ENCODE results near the gene SYNPR.
A peak's percentile ranks its signal among the peaks of the same experiment; 100 is the strongest.

SYNPR gene

DNA sequence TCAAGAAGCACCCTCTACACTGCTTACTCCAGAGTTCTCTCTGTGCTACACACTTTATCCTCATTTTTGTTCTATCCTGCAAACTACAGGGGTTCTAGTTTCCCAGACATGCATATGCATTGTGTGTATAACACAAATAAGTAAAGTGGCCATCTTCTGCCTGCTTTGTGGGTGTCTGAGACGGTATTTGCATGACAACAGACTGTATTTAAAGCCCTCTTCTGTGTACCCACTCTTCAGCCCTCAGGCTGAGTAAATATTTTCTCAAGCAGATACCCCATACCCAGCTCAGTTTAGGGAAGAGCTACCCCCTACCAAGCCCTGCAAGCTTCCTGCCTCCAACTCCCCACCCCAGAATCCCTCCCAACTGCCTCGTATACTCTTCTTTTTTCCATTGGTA lies 31.7 kb downstream of the SYNPR start:
- DNase-seq: no peak

DNA sequence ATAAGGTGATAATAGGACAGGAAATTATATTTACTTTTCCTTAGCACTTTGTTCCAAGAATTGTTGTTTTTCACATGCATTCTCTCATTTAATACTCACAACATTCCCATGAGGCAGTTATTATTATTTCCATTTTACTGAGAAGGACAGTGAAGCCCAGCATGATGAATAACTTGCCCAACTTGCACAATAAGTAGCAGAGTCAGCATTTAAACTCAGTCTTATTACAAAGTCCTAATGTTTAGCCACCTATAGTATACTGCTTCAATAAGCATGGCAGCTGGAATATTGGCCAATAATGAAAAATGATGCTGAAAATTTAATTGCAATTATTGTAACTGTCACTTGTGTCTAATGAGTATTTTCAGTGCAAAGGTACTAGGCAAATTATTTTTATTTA lies 45.7 kb downstream of the SYNPR start:
- DNase-seq: no peak

DNA sequence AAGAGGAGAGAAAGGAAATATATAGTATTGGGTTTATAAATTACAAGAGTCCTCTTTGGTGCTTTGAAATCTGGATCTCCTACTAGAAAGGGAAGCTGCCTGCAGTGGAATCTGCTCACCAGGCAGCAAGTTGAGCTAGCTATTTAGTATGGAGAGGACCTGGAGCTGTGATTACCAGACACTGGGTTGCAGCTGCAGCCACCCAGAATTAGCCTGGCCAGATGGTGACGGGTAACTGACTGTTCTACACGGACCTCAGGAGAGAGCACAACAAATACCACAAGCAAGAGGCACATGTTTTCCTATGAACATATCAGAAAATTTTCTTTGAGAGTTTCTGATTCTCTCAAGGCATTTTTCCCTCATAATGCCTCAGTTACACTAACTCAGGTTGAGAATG lies 46.5 kb downstream of the SYNPR start:
- DNase-seq: no peak

DNA sequence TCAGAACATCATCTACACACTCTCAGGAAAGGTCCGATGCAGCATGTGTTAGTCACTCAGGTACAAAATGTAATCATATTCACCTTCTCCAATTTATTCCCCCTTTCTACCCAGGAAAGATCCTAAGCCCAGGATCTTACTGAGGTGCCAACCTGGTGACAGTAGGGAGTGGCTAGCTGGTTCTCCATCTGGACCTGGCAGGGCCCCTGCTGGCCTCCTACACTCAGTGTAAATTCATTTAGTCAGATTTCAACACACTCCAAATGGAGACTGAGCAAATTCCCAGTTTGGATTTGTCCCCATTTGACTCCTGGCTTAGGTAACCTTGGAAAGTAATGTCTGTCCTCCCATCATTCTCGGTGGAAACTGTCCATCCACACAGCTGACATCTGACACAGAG lies 47.3 kb downstream of the SYNPR start:
- DNase-seq: no peak

DNA sequence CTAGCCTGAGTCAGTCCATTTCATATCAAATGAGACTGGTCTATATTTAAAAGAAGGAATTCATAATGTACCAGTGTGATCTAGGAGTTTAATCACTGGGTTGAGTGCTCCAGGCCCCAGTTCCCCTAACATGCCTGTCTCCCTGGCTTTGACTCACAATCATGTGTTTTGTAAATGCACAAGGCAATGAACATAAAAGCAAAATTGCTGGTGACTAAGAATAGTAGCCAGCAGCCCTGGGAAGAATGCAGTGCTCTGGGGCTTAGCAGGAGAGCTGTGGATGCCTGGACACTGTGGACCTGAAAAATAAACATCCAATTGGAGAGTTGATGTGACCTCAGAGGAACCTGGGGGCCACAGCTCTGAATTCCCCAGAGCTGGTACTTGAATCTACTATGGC lies 50.3 kb downstream of the SYNPR start:
- DNase-seq: no peak

DNA sequence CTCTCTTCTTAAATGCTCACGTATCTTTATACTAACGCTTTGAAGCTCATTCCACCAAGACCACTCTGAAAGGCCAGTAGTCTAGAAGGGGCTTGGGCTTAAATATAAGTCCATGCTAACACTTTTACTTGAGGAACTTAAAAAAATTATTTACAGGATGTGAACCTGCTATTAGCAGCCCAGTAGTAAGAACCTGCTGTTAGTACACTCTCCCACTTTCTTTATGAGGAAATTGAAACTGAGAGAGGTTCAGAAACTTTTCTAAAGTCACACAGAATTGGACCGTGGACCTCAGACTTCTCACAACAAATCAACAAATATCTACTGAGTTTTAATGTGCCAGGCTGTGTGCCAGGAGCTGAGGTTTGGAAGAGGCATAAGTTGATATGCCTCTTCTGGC lies 53.4 kb downstream of the SYNPR start:
- no peak for DNase-seq

DNA sequence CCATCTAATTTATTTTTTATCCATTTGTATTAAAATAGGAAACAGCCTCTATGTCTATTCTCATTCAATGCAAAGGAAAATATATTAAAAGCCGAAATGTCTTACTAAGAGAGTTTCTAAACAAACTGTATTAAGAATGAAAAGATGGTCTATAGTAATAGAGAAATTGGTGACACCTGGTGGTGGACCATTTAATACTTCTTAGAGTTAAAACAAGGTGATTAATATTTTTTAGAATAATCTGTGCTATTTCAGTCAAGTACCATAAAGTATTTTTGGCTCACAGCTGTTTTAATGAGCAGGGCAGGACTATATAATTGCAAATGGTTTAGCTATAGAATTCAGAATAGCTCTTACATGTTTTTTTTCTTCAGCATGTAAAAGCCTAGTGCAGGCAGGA lies 55.7 kb downstream of the SYNPR start:
- no peak for DNase-seq

DNA sequence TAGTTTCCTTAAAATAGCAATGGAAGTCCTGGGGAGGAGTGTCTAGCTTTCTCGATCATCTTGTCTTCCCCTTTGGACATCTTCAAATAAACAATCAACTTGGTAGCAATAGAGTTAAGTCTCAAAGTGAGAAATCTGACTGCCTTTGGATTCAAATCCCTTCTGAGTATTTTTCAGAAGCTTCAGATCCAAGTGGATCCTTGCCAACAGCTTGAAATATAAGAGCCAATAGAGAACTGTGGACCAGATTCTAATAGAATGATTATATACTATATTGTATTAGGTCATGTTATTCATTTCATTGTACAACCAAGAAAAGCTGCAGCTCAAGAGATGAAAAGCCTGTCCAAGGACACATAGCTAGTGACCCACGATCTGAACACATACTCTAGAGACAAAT lies 60.2 kb downstream of the SYNPR start:
- no peak for DNase-seq

DNA sequence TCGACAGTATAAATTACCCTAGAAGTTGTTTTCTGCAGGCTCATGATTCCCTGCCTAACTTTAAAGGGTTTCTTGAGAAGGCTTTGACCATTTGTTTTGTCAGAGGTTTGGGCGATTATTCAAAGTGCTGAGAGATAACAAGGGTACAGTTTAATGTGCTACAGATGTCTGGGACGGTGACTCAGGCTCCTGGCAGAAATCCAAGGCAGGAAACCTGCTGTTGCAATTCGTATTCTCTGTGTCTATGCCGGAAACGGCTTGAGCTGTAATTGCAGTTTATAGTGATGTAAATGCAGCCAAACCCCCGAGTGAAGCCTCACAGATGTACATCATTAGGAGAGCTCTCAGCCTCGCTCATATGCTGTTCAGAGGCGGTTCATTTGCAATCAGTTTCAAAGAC lies 65.6 kb downstream of the SYNPR start:
- DNase-seq: peak; percentile 73

DNA sequence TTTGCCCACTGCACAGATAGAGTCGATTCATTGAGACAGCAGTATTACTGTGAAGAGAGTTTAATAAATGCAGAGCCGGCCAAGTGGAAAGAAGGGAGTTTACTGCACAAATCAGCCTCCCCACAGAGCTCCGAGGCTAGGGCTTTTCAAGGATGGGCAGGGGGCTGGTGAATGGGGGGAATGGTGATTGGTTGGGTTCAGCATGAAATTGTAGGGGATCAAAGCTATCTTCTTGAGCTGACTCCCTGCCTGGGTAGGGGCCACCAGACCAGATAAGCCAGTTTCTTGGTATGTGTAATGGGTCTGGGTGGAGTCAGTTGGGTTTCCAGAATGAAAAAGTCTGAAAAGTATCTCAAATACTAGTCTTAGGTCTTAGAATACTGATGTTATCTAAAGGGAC lies 66.6 kb downstream of the SYNPR start:
- DNase-seq: no peak

DNA sequence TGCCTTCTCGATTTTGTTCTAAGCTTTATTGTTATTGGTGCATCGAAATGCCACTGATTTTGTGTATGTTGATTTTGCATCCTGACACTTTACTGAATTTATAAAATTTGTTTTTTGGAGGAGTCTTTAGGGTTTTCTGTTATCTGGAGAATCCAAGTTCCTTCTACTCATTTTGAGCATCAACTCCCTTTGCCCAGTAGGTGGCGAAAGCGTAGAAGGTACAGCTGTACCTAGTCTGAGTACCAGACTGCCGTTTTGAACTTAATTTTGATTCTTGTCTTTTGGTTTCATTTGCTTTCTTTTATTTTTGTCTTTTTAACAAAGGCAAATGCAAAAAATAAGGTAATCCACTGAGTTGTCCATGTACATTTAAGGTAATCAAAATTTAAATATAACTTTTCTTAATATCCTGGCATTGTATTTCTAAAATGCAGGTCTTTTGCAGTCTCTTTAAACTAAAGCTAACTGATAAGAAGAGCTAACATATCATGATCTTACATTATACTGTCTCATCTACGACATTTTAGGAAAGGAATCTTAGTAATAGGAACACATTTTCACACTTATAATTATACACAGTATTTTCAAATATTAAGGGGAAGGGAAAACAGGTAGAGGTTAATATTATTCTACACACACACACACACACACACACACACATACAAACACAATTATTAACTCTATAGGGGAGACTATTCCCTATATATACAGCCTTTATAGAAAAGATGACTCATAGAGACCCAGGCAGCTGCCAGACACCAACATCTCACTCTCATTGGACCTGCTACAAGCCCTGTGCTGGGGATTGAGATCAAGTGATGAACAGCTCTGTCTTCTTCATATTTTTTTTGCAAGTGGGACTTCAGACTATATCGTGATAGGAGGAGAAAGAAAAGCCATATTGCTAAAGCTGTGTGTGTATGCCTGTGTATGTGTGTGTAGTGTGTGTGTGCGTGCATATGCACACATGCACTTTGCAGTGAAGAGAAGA lies 71.8 kb downstream of the SYNPR start:
- peak; percentile 32 for DNase-seq

DNA sequence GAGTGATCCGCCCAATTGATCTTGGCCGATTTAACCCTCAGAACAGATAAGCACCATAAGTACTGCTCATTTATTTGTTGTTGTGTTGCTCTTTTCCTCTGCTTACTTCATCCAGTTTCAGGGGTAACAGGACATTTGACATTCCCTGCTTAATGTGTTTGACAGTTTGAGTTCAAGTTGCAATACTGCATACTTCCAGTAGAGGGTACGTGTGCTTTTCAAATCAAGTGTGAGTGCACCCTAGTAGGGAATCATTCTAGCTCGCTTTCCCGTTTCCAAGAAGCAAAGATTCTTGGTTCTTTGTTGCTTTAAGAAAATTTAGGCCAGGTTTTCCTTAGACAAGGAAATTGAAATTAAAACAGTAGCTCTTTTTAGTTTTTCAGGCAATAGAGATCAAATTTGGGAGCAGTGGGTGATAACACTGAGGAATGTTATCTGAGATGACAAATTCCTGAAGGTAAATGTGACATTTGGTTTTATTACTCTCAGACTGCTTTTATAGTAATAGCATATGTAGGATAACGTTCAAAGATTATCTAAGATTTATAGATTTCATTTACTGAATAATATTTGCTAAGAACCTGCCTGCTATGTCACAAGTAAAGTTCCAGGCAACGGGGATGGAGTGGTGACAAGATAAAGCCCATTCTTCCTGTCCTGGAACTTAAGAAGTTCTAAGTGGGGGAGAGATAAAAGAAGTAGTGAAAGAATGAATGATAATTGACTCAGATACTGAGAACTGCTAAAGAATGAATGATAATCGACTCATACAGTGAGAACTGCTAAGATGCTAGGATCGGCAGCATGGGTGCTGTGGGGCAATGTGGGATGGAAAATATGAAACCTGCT lies 73.3 kb downstream of the SYNPR start:
- DNase-seq: no peak

DNA sequence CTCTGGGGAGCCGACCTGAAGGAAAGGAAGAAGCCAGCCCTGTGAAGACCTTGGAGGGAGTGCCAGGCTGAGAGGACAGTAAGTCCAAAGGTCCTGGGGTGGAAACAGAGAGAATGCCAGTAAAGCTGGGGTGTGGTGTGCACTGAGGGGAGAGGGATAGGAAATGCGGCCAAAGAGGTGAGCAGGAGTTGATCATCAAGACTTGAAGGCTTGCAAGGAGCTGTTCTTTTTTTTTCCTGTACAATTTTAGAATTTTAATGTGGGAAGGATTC lies 73.8 kb downstream of the SYNPR start:
- DNase-seq: no peak

DNA sequence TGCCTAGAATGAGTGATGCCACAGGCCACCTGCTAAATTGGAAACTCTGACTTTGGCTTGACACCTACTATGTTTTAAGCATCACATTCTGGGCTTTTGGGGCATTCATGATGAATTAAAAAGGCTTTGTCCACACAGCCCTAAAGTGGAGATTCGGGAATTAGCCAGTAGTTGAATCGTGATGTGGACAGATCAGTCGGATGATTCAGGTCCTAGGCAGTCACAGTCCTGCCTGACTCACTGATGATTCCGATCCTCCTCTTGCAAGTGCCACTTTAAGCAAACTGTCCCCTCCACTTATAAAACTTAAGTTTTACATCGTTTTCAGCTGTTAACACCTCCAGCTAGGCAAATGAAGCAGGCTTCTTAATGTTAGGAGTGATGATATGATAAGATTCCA lies 75.3 kb downstream of the SYNPR start:
- DNase-seq: no peak

DNA sequence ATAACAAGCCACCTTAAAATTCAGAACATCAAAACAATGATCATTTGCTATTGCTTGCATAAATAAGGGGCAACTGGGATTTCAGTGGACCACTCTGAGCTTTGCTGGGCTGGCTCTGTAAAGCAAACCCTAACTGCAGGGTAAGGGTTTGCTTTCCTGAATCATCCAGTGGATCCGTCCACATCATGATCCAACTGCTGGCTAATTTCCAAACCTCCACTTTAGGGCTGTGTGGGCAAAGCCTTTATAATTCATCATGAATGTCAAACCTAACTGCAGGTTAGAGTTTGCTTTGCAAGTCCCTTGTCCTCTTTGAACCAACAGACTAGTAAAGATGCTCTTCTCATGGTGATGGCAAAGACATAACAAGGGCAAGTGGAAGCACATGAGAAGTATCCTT lies 76.1 kb downstream of the SYNPR start:
- no peak for DNase-seq

DNA sequence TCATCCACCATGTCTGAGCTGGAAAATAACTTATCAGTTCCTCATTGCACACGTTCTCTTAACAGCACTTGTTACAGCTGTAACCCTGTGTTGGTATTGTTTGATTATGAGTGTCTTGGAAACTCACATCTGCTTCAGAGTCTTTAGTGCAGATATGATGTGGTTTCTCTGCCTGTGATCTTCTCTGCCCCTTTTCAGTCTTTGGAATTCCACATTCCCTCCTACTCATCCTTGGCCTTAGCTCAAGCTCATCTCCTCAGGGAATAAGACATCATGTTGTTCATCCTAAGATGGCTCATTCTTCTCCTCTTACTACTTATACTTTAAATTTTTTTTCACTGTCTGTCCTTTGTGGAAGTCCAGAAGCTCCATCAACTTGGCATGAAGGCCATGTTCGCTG lies 77.7 kb downstream of the SYNPR start:
- DNase-seq: no peak

DNA sequence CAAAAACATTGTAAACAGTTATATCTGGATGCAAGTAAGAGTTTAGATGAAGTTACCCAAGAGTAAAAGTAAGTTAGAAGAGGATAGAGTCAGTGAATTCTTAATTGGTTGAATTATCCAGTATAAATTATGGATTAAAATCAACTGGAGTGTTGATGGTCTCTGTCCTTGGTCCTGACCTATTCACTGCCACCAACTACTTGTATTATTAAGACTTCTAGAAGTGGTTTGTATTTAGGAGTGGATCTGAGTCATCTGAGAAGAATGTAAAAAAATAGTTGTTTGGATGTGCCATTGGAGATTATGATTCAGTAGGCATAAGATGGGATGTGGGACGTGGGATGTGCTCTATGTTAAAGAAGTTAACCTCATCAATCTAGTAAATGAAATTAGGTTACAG lies 86.4 kb downstream of the SYNPR start:
- DNase-seq: no peak

DNA sequence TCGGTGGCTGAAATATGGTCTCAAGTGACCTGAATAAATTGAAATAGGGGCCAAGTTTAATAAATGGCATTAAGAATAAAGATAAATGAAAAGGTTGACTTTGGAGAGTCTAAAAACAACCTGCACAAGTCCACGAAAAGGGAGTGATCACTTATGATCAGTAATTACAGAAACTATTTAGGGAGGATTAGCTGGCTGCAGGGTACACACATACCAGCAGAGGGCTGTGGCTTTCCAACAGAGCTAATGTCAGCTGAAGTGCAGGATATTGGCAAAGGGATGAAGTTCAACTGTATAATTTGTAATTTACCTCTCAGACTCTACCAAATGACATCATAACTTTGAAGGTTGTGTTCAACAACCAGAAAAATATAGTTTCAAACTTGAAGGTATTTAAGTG lies 86.8 kb downstream of the SYNPR start:
- DNase-seq: no peak

DNA sequence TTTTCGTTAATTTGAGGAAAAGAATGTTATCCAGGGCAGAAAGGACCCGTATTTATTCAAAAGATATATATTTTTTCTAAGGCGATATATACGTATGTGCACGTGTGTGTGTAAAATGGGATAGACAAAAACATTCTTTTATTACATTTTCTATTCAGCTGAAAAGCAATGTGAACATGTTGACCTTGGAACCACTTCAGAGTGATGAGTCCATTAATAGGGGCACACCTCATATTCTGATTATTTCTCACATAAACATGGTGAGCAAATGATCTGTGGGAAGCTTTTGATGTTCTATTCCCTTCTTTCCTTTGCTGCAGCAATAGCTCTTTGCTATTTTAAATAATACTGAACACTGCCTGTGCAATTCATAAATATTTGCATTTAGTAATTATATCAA lies 87.6 kb downstream of the SYNPR start:
- DNase-seq: no peak

DNA sequence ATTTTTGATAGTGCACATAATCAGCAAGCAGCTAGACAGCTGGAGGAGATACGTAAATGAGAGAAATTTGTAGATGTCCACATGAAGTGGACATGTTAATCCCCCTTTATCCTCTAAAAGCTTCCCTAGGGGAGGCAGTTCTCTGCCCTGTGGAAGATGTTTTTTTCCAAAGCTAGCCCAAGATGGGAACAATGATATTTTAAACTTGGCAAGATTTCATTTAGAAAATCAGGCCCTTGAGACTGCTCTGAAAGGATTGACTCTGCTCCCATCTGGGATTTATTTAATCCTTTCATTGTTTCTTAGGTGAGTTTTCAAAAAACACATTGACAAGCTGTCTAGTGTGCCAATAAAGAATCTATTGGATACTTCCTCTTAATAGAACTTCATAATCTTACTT lies 92.0 kb downstream of the SYNPR start:
- DNase-seq: no peak

DNA sequence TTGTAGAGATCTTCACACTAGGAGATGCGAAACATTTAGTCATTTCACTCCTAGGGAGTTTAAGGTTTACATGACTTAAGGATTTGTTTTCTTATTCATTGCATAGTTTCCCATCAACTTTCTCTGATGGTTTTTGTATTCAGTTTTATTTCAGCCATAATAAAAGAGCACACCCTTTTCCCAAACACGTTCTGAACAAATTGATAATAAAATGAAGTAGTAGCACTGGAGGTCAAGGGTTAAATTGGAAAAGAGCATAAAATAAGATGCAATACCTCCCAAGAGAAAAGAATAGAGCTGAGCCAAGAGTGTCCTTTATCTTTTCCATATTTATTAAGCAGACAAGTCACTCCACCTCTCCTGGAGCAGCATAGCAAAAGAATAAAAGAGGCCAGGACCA lies 104.9 kb downstream of the SYNPR start:
- no peak for DNase-seq

DNA sequence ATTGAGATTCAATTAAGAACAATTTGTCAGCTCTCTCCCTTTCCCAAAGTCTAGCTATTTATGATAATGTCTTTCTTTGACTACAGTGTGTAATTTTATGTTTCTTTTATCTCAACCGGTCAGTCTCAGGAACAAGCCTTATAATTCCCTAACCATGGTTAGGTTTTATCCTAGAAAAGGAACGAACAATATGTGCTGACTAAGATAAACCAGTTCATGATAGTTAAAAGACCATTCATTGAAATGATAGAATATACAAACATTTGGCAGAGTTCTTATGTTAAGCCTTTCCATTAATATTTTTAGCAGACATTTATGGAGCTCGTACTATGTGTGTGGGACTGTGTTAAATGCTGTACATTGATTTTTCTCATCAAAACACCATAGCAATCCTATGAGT lies 106.3 kb downstream of the SYNPR start:
- DNase-seq: no peak

DNA sequence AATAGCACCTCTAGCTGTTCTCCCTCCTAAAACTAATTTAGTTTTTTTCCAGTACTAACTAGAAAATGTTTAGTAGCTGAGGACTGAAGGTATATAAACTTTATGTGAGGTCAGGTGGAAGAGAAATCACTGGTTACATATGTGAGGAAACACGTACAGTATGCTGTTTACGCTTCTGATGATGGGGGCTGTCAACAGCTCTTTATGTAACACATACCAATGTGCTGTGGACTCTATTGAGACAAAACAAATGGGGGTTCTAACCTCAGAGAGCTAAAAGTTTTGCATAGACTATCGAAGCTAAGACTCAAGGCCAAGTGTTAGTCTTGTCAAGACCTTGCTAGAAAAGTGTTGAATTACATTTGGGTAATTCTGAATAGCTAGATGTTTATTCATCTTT lies 107.5 kb downstream of the SYNPR start:
- DNase-seq: no peak

DNA sequence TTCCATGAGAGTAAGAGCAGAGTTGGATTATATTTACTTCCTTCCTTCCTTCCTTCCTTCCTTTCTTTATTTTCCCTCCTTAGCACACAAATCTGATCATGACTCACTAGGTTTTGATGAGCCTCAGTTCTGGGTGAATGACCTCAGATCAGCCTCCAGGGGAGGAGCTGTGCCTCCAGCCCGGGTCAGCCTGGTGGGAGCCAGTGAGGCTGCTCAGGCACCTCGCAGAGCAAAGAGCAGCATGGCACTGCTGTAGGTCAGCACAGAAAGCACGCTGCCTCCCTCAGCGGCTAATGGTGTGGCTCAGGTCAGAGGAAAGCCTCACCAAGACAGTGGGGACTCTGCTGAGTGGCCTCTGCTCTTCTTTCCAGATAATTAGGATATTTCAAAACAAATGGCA lies 108.5 kb downstream of the SYNPR start:
- no peak for DNase-seq

DNA sequence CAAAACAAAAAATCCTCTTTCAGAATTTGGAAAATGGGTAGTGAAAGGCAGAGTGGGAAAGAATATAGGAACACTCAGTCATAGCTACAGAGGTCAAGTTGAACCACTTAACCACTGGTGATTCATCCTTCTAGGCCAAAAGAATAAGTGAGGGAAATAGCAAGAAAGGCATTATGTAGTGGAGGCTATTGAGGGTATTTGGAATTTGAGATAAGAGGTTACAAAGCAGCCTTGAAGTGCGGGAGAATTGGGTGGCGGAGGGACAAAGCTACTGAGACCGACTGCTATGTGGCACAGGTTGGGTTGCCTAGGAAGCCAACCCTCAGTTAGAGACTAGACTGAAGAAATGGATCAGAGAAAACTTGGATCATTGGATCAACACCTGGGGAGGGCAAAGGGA lies 109.5 kb downstream of the SYNPR start:
- DNase-seq: no peak

Data from NCI-H2029 (cell line).